K562 (cell line): ENCODE measurements around the gene TOX3. TPM values are rescaled to one million over a fixed set of nuclear protein-coding genes. Genes with fewer than 3 reads are reported as not detected.
A peak's percentile ranks its signal among the peaks of the same experiment; 100 is the strongest.

Experiments used
- AFF1 ChIP-seq, 2 experiments: fragments of 450-650 bp; IDR thresholded peaks; 2 replicates each; pipeline ENCODE4 v1.6.1; 2018; ENCODE audit warnings: mild to moderate bottlenecking in 2 of 2, low read depth in 1 of 2; ENCODE audit not compliant: partially characterized antibody in 2 of 2
- DPF2 ChIP-seq: fragments of 450-650 bp; IDR thresholded peaks from 2 replicates; pipeline ENCODE4 v1.6.1; 2016
- FOXM1 ChIP-seq, 2 experiments: fragments of 450-650 bp in 1 of 2; sonication (generic) in 1 of 2; formaldehyde crosslinking in 1 of 2; IDR thresholded peaks; 2 replicates each; pipeline versions ENCODE4 v1.6.1 to v1.9.0; 2017 to 2022; ENCODE audit warnings: low read depth in 2 of 2, mild to moderate bottlenecking in 2 of 2, missing genetic modification reagents in 1 of 2, moderate library complexity in 1 of 2
- HNRNPK ChIP-seq: fragments of 200-400 bp; formaldehyde crosslinking; IDR thresholded peaks from one replicate; pipeline ENCODE4 v1.6.1; 2018; ENCODE audit warnings: mild to moderate bottlenecking, low read depth, low read length; ENCODE audit not compliant: poor library complexity, severe bottlenecking
- MAFG ChIP-seq: fragments of 450-650 bp; conservative IDR thresholded peaks from 2 replicates; pipeline ENCODE4 v1.6.1; 2016; ENCODE audit warnings: missing genetic modification characterization, missing compliant biosample characterization
- MGA ChIP-seq: fragments of 450-650 bp; IDR thresholded peaks from 2 replicates; pipeline ENCODE4 v1.6.1; 2016; ENCODE audit warnings: mild to moderate bottlenecking, moderate library complexity
- MYBL2 ChIP-seq, 2 experiments: fragments of 450-650 bp in 1 of 2; sonication (generic) in 1 of 2; formaldehyde crosslinking in 1 of 2; IDR thresholded peaks; 2 replicates each; pipeline versions ENCODE4 v1.6.1 to v1.8.1; 2017 to 2022; ENCODE audit warnings: borderline replicate concordance in 1 of 2, inconsistent platforms in 1 of 2, low read depth in 1 of 2, mild to moderate bottlenecking in 1 of 2, missing genetic modification reagents in 1 of 2, moderate library complexity in 1 of 2
- MYC ChIP-seq, 2 experiments: fragments of 250-450 bp in 1 of 2; sonication (Bioruptor Pico) in 1 of 2; IDR thresholded peaks; 2 replicates each; pipeline versions ENCODE4 v1.5.1 to v1.6.1; 2012 to 2021; ENCODE audit warnings: low read depth in 2 of 2, borderline replicate concordance in 1 of 2, improper control_type of control experiment in 1 of 2, low read length in 1 of 2, mild to moderate bottlenecking in 1 of 2, moderate library complexity in 1 of 2
- NR1H2 ChIP-seq: sonication (generic); formaldehyde crosslinking; IDR thresholded peaks from 2 replicates; pipeline ENCODE4 v1.4.0; 2020; ENCODE audit warnings: mild to moderate bottlenecking, missing genetic modification reagents
- ZNF561 ChIP-seq: fragments of 450-650 bp; formaldehyde crosslinking; conservative IDR thresholded peaks from 2 replicates; pipeline ENCODE4 v1.4.0; 2020; ENCODE audit warnings: mild to moderate bottlenecking, moderate library complexity
- polyA plus RNA-seq, 8 experiments: library from polyadenylated mRNA; depleted of rRNA in 4 of 8; stranded (reverse) in 5 of 8; unstranded in 3 of 8; fragments of >200 nt; fragmentation: Nextera tagmentation in 2 of 8; fragmentation: Illumina TruSeq in 1 of 8; extraction: Ambion mirVana in 2 of 8; extraction: Trizol in 1 of 8; gene quantifications; 2 replicates each; pipeline versions ENCODE4 v1.2.1 to v1.2.3, GENCODE V29; 2011 to 2014; ENCODE audit warnings: inconsistent platforms in 1 of 8, missing spikeins in 1 of 8
- total RNA-seq, 7 experiments: library from RNA; depleted of rRNA in 6 of 7; stranded (reverse); fragments of >200 nt in 6 of 7; fragmentation: Illumina TruSeq in 2 of 7; extraction: Trizol in 2 of 7; gene quantifications; 2 replicates each; pipeline versions ENCODE4 v1.2.1 to v1.2.3, GENCODE V29; 2011 to 2021; ENCODE audit warnings: low replicate concordance in 1 of 7

The TOX3 gene
- total and polyA plus RNA-seq, 9 of the 15 experiments (the other 6 are each of a cell fraction or from before 2014, with no cell fraction given), result not detected

- TF ChIP-seq AFF1 (IDR thresholded peaks at IDR 0.05; ENCODE audit: low read depth in 1 of 2, partially characterized antibody in 2 of 2), result no peak
- no peak for TF ChIP-seq MYC (IDR thresholded peaks at IDR 0.05; ENCODE audit: low read depth, low read length)
- TF ChIP-seq MYC (CRISPR knock-in tag; IDR thresholded peaks at IDR 0.05; ENCODE audit: borderline replicate concordance, low read depth), result no peak
- no peak for TF ChIP-seq DPF2
- no peak for TF ChIP-seq MYBL2 (IDR thresholded peaks at IDR 0.05; ENCODE audit: low read depth)
- no peak for TF ChIP-seq MYBL2 (CRISPR knock-in tag; IDR thresholded peaks at IDR 0.05; ENCODE audit: borderline replicate concordance)
- TF ChIP-seq ZNF561 (CRISPR knock-in tag), result no peak
- TF ChIP-seq NR1H2 (CRISPR knock-in tag), result no peak
- TF ChIP-seq MGA, result no peak
- TF ChIP-seq FOXM1 (IDR thresholded peaks at IDR 0.05; ENCODE audit: low read depth), result no peak
- TF ChIP-seq FOXM1 (CRISPR knock-in tag; IDR thresholded peaks at IDR 0.05; ENCODE audit: low read depth), result no peak
- peak; percentile 38 for TF ChIP-seq MAFG (tag)
- no peak for TF ChIP-seq HNRNPK
These were observed 107.2 kb downstream of the TOX3 start (continued) for GRCh38 chr16:52439750-52440149.
